Endodermal cell (in vitro differentiated cells): Measurements from ENCODE around the gene SPINK2. TPM values are rescaled to one million over a fixed set of nuclear protein-coding genes. Genes with fewer than 3 reads are reported as not detected.

ENCODE experiments used
- DNase-seq: peaks from one replicate; pipeline ENCODE4 v3.0.0-alpha.2; 2017
- H3K27ac ChIP-seq: 2 replicates; pipeline ENCODE4 v1.5.1; 2013; ENCODE audit warnings: mild to moderate bottlenecking, low read depth, low read length, moderate library complexity
- H3K27me3 ChIP-seq: 2 replicates; pipeline ENCODE4 v1.6.1; 2013; ENCODE audit warnings: mild to moderate bottlenecking, low read length, moderate library complexity; ENCODE audit not compliant: insufficient read depth, control insufficient read depth, poor library complexity, severe bottlenecking
- H3K36me3 ChIP-seq: 2 replicates; pipeline ENCODE4 v1.7.0; 2013; ENCODE audit warnings: mild to moderate bottlenecking, low read length, moderate library complexity; ENCODE audit not compliant: control insufficient read depth, insufficient read depth
- H3K4me1 ChIP-seq: one replicate; pipeline ENCODE4 v1.7.0; 2013; ENCODE audit warnings: low read length; ENCODE audit not compliant: control insufficient read depth, insufficient read depth
- H3K4me3 ChIP-seq: 2 replicates; pipeline ENCODE4 v1.5.1; 2013; ENCODE audit warnings: mild to moderate bottlenecking, low read length, moderate library complexity
- H3K9ac ChIP-seq: 2 replicates; pipeline ENCODE4 v1.6.1; 2013; ENCODE audit warnings: mild to moderate bottlenecking, low read length, moderate library complexity; ENCODE audit not compliant: poor library complexity, severe bottlenecking; ENCODE audit errors: extremely low read depth
- H3K9me3 ChIP-seq: 2 replicates; pipeline ENCODE4 v1.6.1; 2013; ENCODE audit warnings: mild to moderate bottlenecking, low read length, moderate library complexity; ENCODE audit not compliant: control insufficient read depth
- H3K27ac Mint-ChIP-seq: 2 replicates; pipeline ENCODE4 v1.8.0; 2020; ENCODE audit warnings: mixed read lengths
- H3K27me3 Mint-ChIP-seq: 2 replicates; pipeline ENCODE4 v1.8.0; 2021; ENCODE audit warnings: mild to moderate bottlenecking, mixed read lengths; ENCODE audit not compliant: insufficient read depth
- H3K36me3 Mint-ChIP-seq: 2 replicates; pipeline ENCODE4 v1.8.0; 2020; ENCODE audit warnings: low read depth, mixed read lengths
- H3K4me1 Mint-ChIP-seq: 2 replicates; pipeline ENCODE4 v1.8.0; 2020; ENCODE audit warnings: mixed read lengths
- H3K4me3 Mint-ChIP-seq: 2 replicates; pipeline ENCODE4 v1.8.0; 2020; ENCODE audit warnings: mild to moderate bottlenecking, moderate library complexity, mixed read lengths
- H3K9me3 Mint-ChIP-seq: 2 replicates; pipeline ENCODE4 v1.8.0; 2020; ENCODE audit warnings: mild to moderate bottlenecking, mixed read lengths
- CTCF ChIP-seq: fragments of 200-600 bp; sonication (generic); conservative IDR thresholded peaks from 2 replicates; pipeline ENCODE4 v1.5.0; 2021; ENCODE audit warnings: antibody characterized with exemption, mild to moderate bottlenecking
- WGBS, 2 experiments: methylation state at CpG; one replicate each; pipeline versions ENCODE4 v1.1.5 to v1.1.7; 2013; ENCODE audit warnings: missing lambda C conversion rate in 2 of 2, mixed read lengths in 1 of 2; ENCODE audit not compliant: insufficient coverage in 1 of 2, insufficient read length in 1 of 2; 5-methylcytosine and 5-hydroxymethylcytosine counted together
- total RNA-seq, 2 donors: library from RNA; stranded (reverse); fragmentation: NEBNext Ultra II Directional in 1 of 2; extraction: Animal tissue kit (Norgen Biotek cat#: 25700) in 1 of 2; gene quantifications; 2 replicates in 1 of 2; 3 replicates in 1 of 2; pipeline ENCODE4 v1.2.1, GENCODE V29; 2021

Gene SPINK2
- total RNA-seq, 2 donors from 2014 or later, result 0.59 to 0.62 TPM

DNA sequence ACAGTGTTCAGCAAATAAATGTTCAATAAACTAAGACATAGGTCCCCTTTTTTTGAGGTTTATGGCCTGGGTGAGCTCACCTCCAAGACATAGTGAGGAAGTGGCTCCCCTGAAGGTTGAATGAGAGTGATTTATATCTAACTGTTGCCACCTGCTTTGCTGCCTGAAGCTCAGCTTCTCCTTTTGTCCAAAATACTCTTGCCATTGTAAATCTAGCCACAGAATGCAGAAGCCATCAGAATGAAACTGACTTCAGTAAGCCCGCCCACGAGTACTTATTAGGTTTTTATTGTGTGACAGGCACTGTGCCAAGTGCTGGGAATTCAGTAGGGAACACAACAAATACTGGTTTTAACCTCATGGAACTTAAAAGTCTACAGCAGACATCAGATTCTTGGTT, 18.0 kb downstream of the SPINK2 start:
- no peaks in the 10 kb centered on the region for H3K9me3 ChIP-seq
- H3K9me3 Mint-ChIP-seq, result no peaks in the 10 kb centered on the region
- no peak overlapping the region for H3K27ac ChIP-seq
- 87% methylated on average over 2 of the region's 2 CpGs; no CpG with 5 or more reads in 1 of the 2 experiments for WGBS, 2 experiments
- TF ChIP-seq CTCF, result no peak
- no peak overlapping the region for H3K27ac Mint-ChIP-seq
- H3K27me3 Mint-ChIP-seq, result peaks cover 21% of the 10 kb centered on the region
- H3K4me1 ChIP-seq, result no peaks in the 10 kb centered on the region
- no peaks in the 10 kb centered on the region for H3K27me3 ChIP-seq
- no peaks in the 10 kb centered on the region for H3K36me3 ChIP-seq
- H3K4me3 ChIP-seq, result no peak overlapping the region
- no peaks in the 10 kb centered on the region for H3K36me3 Mint-ChIP-seq
- no peak overlapping the region for H3K4me3 Mint-ChIP-seq
- no peaks in the 10 kb centered on the region for H3K4me1 Mint-ChIP-seq
- no peak for DNase-seq
- no peak overlapping the region for H3K9ac ChIP-seq

DNA sequence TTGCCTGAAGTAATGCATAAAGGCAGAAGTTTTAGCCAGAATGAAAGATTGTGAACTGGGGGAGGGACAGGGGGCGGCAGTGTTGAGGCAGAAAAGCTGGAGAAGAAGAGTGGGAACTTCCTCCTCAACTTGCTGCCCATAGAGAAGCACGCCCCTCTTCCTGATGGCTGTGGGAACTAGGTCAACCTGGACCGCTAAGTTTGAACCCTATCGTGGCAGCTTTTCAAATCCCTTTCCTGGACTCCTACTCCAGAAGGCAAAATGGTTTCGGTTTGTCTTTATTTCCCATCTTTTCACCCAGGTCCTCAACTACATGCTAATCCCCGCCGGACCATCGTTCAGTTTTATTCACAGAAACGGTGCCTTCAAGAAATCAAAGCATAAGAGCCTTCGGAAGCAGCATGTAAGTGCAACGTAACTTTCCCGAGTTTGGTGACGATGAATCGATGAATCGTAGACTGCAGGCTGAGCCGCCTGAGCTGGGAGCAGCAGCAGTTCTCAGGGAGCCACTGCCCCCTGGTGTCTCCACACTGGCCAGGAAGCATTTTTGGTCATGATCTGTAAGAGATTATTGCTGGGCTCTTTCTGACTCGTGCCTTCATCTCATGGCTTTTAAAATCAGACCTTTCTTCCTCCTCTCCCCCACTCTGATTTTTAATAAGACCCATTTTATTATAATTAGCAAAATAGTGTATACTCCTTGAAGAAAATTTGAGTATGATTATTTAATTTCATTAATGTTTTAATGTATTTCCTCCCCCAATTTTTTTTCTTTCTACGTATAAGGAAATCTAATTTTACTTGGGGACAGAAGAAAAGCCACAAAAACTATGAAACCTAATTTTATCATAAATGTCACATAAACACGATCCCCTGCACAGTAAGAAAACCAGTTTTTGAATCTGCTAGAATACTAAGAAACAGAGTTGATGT, 21.4 kb downstream of the SPINK2 start:
- peak; percentile 94 for DNase-seq
- H3K9me3 Mint-ChIP-seq, result no peaks in the 10 kb centered on the region
- peak overlapping the region; percentile 62 for H3K4me3 Mint-ChIP-seq
- peaks cover 29% of the 10 kb centered on the region for H3K27me3 Mint-ChIP-seq
- H3K4me1 Mint-ChIP-seq, result no peaks in the 10 kb centered on the region
- Histone ChIP-seq H3K4me3 (peak overlapping the region; percentile 91), H3K27me3 (no peaks in the 10 kb centered on the region), H3K27ac (no peak overlapping the region), H3K9ac (no peak overlapping the region), H3K36me3 (no peaks in the 10 kb centered on the region), H3K4me1 (no peaks in the 10 kb centered on the region), H3K9me3 (no peaks in the 10 kb centered on the region)
- H3K27ac Mint-ChIP-seq, result no peak overlapping the region
- TF ChIP-seq CTCF, result peak; percentile 96
- H3K36me3 Mint-ChIP-seq, result no peaks in the 10 kb centered on the region
- WGBS, 2 experiments, result 9 to 17% methylated on average over 16 to 19 of the region's 19 CpGs

DNA sequence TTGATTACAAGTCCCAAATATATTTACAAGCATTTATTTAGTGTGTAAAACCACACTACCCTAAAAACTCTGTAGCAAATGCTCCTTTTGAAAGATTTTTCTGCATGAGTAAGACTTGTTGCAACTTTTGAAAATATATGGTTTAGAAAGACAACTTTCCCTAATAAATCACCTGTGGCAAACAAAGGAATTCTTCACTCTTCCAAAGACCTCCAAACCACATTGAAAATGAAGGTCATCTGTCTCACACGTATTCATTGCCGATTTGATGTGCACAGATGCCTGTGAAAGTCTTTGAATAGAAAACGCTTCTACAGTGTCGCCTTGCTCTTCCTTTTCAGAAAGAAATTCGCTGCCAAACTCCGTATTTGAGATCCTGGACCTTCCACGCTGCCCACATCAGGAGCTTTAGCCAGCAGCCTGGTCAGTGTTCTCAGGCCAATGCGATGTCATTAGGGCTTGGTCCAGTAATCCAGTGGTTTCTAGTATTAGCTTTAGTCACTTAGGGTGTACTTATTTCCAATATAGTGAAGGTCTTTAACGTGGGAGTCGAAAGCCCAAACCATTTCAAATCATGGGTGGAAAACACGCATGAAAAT, 22.2 kb downstream of the SPINK2 start:
- WGBS, 2 experiments, result 89 to 96% methylated on average over 11 of the region's 11 CpGs
- Mint-ChIP-seq H3K36me3 (no peaks in the 10 kb centered on the region), H3K4me1 (no peaks in the 10 kb centered on the region), H3K4me3 (peak overlapping the region; percentile 62), H3K27ac (no peak overlapping the region), H3K9me3 (no peaks in the 10 kb centered on the region), H3K27me3 (peaks cover 26% of the 10 kb centered on the region)
- Histone ChIP-seq H3K4me3 (peak overlapping the region; percentile 91), H3K9ac (no peak overlapping the region), H3K4me1 (no peaks in the 10 kb centered on the region), H3K27ac (no peak overlapping the region), H3K27me3 (no peaks in the 10 kb centered on the region), H3K36me3 (no peaks in the 10 kb centered on the region), H3K9me3 (no peaks in the 10 kb centered on the region)
- no peak for TF ChIP-seq CTCF
- no peak for DNase-seq
